PFSK-1 (cell line): Measurements from ENCODE around the gene PRSS57.

Experiments
- FOXP2 ChIP-seq: optimal IDR thresholded peaks from 2 replicates; pipeline ENCODE3; 2011; ENCODE audit warnings: borderline replicate concordance, control low read depth, inconsistent platforms; ENCODE audit not compliant: insufficient read depth; ENCODE audit errors: extremely low read length, extremely low read depth
- POLR2AphosphoS5 ChIP-seq: IDR thresholded peaks from 2 replicates; pipeline ENCODE4 v1.6.1; 2012; ENCODE audit warnings: low read depth, mild to moderate bottlenecking, control low read depth, low read length, moderate library complexity
- SIN3A ChIP-seq: IDR thresholded peaks from 2 replicates; pipeline ENCODE4 v1.6.1; 2012; ENCODE audit warnings: mild to moderate bottlenecking, low read length, moderate library complexity, borderline replicate concordance; ENCODE audit not compliant: insufficient read depth
- TAF1 ChIP-seq: IDR thresholded peaks from 2 replicates; pipeline ENCODE4 v1.6.1; 2012; ENCODE audit warnings: low read length, control low read depth, borderline replicate concordance; ENCODE audit not compliant: insufficient read depth
- TF ChIP-seq, protein P1 (sequence below), 2 experiments: IDR thresholded peaks; 2 replicates each; pipeline versions ENCODE4 v1.6.1 to v1.8.0; 2011 to 2012; ENCODE audit warnings: low read depth in 2 of 2, low read length in 2 of 2, control low read depth in 1 of 2, inconsistent platforms in 1 of 2, mild to moderate bottlenecking in 1 of 2, moderate library complexity in 1 of 2; ENCODE audit not compliant: insufficient read depth in 1 of 2

PRSS57 gene

GRCh38 chr19:650121-650520 lies 45.1 kb downstream of the PRSS57 start:
- TF ChIP-seq FOXP2, result no peak
- TF ChIP-seq, protein P1, sequence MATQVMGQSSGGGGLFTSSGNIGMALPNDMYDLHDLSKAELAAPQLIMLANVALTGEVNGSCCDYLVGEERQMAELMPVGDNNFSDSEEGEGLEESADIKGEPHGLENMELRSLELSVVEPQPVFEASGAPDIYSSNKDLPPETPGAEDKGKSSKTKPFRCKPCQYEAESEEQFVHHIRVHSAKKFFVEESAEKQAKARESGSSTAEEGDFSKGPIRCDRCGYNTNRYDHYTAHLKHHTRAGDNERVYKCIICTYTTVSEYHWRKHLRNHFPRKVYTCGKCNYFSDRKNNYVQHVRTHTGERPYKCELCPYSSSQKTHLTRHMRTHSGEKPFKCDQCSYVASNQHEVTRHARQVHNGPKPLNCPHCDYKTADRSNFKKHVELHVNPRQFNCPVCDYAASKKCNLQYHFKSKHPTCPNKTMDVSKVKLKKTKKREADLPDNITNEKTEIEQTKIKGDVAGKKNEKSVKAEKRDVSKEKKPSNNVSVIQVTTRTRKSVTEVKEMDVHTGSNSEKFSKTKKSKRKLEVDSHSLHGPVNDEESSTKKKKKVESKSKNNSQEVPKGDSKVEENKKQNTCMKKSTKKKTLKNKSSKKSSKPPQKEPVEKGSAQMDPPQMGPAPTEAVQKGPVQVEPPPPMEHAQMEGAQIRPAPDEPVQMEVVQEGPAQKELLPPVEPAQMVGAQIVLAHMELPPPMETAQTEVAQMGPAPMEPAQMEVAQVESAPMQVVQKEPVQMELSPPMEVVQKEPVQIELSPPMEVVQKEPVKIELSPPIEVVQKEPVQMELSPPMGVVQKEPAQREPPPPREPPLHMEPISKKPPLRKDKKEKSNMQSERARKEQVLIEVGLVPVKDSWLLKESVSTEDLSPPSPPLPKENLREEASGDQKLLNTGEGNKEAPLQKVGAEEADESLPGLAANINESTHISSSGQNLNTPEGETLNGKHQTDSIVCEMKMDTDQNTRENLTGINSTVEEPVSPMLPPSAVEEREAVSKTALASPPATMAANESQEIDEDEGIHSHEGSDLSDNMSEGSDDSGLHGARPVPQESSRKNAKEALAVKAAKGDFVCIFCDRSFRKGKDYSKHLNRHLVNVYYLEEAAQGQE (IDR thresholded peaks at IDR 0.05; ENCODE audit: insufficient read depth in 1 of 2, low read depth in 2 of 2, low read length in 2 of 2), result no peak
- no peak for TF ChIP-seq SIN3A
- TF ChIP-seq TAF1, result no peak
- TF ChIP-seq POLR2AphosphoS5, result no peak

GRCh38 chr19:648904-649801 lies 46.1 kb downstream of the PRSS57 start:
- TF ChIP-seq, protein P1 (IDR thresholded peaks at IDR 0.05; ENCODE audit: insufficient read depth in 1 of 2, low read depth in 2 of 2, low read length in 2 of 2), result no peak
- TF ChIP-seq TAF1 (no peak), FOXP2 (no peak), SIN3A (no peak), POLR2AphosphoS5 (no peak)

- TF ChIP-seq POLR2AphosphoS5 (no peak), TAF1 (no peak), SIN3A (no peak), FOXP2 (no peak)
- TF ChIP-seq, protein P1 (IDR thresholded peaks at IDR 0.05; ENCODE audit: insufficient read depth in 1 of 2, low read depth in 2 of 2, low read length in 2 of 2), result no peak
Observed at GRCh38 chr19:648305-648704, 46.9 kb downstream of the PRSS57 start.

DNA sequence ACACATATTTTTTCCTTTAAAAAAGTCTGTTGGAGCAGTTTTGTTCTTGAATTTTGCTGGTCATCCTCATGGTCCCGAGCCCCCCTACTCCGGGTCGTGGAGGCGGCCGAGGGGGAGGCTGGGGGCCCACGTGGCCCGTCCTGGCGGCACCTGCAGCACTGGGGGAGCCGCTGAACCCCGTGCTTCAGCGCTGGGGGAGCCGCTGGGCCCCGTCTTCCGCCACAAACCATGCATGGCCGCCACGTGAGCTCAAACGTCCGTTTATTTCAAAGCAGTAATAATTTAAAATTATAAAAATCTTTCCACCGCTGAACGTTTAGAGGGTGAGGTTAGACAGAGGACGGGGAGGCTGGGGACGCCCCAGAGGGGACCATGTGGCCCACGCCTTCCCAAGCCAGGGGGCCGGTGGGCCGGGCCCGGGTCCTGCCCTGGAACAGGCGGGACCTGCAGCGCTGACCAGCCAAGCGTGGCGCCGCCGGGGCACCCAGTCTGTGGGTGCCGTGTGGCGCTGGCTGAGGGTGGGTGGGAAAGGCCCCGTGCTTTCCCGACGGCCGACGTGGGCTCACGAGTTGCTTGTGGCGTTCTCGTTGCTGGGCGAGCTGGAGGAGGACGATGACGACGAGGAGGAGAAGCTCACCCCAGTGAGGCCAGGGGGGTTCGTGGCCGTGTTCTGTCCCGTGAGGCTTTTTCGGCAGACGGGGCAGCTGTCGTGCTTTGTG lies 47.5 kb downstream of the PRSS57 start:
- TF ChIP-seq, protein P1 (IDR thresholded peaks at IDR 0.05; ENCODE audit: insufficient read depth in 1 of 2, low read depth in 2 of 2, low read length in 2 of 2), result no peak
- TF ChIP-seq TAF1 (no peak), SIN3A (no peak), FOXP2 (no peak)
